ENCODE results near the gene KNL1.
"Not testable (repeated sequence)": the region's sequence is repeated elsewhere in the genome, so short reads cannot be mapped to it uniquely, and the experiment has no call there.

Gene KNL1

GRCh38 chr15:40647523-40647922 lies 53.5 kb downstream of the KNL1 start:
- no peaks in the 10 kb centered on the region for H3K4me1 ChIP-seq (ENCODE audit: control insufficient read depth in 1 of 2, insufficient read depth in 1 of 2, low read depth in 1 of 2, low read length in 1 of 2)
- no peak for TF ChIP-seq CTCF (IDR thresholded peaks at IDR 0.05)
- H3K4me3 ChIP-seq (ENCODE audit: low read depth in 1 of 2, low read length in 1 of 2) = no peak overlapping the region
- peaks cover 71% of the 10 kb centered on the region for H3K36me3 ChIP-seq
- no peaks in the 10 kb centered on the region for H3K27me3 ChIP-seq
- no peaks in the 10 kb centered on the region for H3K9me3 ChIP-seq
- H3K27ac ChIP-seq = no peak overlapping the region

GRCh38 chr15:40650479-40650878 lies 56.4 kb downstream of the KNL1 start:
- peaks cover 67% of the 10 kb centered on the region for H3K36me3 ChIP-seq
- TF ChIP-seq CTCF (IDR thresholded peaks at IDR 0.05) = no peak
- no peaks in the 10 kb centered on the region for H3K9me3 ChIP-seq
- no peak overlapping the region for H3K4me3 ChIP-seq (ENCODE audit: low read depth in 1 of 2, low read length in 1 of 2)
- H3K4me1 ChIP-seq (ENCODE audit: control insufficient read depth in 1 of 2, insufficient read depth in 1 of 2, low read depth in 1 of 2, low read length in 1 of 2) = no peaks in the 10 kb centered on the region
- no peaks in the 10 kb centered on the region for H3K27me3 ChIP-seq
- no peak overlapping the region for H3K27ac ChIP-seq

GRCh38 chr15:40660686-40661085 lies 66.6 kb downstream of the KNL1 start:
- H3K9me3 ChIP-seq = no peaks in the 10 kb centered on the region
- no peak for TF ChIP-seq CTCF (IDR thresholded peaks at IDR 0.05)
- no peaks in the 10 kb centered on the region for H3K4me1 ChIP-seq (ENCODE audit: control insufficient read depth in 1 of 2, insufficient read depth in 1 of 2, low read depth in 1 of 2, low read length in 1 of 2)
- H3K27ac ChIP-seq = no peak overlapping the region
- no peaks in the 10 kb centered on the region for H3K27me3 ChIP-seq
- peaks cover 76% of the 10 kb centered on the region for H3K36me3 ChIP-seq
- H3K4me3 ChIP-seq (ENCODE audit: low read depth in 1 of 2, low read length in 1 of 2) = no peak overlapping the region

GRCh38 chr15:40664909-40665308 lies 70.9 kb downstream of the KNL1 start:
- peaks cover 54% of the 10 kb centered on the region for H3K36me3 ChIP-seq
- no peaks in the 10 kb centered on the region for H3K9me3 ChIP-seq
- H3K27ac ChIP-seq = no peak overlapping the region
- H3K4me1 ChIP-seq (ENCODE audit: control insufficient read depth in 1 of 2, insufficient read depth in 1 of 2, low read depth in 1 of 2, low read length in 1 of 2) = no peaks in the 10 kb centered on the region
- no peaks in the 10 kb centered on the region for H3K27me3 ChIP-seq
- no peak overlapping the region for H3K4me3 ChIP-seq (ENCODE audit: low read depth in 1 of 2, low read length in 1 of 2)
- no peak for TF ChIP-seq CTCF (IDR thresholded peaks at IDR 0.05)

- H3K4me1 ChIP-seq (ENCODE audit: control insufficient read depth in 1 of 2, insufficient read depth in 1 of 2, low read depth in 1 of 2, low read length in 1 of 2); H3K36me3 ChIP-seq; H3K9me3 ChIP-seq; H3K27me3 ChIP-seq; H3K4me3 ChIP-seq (ENCODE audit: low read depth in 1 of 2, low read length in 1 of 2); H3K27ac ChIP-seq: not testable (repeated sequence)
Measured at GRCh38 chr15:40676290-40676689, 82.2 kb downstream of the KNL1 start.

- H3K9me3 ChIP-seq; H3K27me3 ChIP-seq; H3K36me3 ChIP-seq; H3K27ac ChIP-seq; H3K4me1 ChIP-seq (ENCODE audit: control insufficient read depth in 1 of 2, insufficient read depth in 1 of 2, low read depth in 1 of 2, low read length in 1 of 2); H3K4me3 ChIP-seq (ENCODE audit: low read depth in 1 of 2, low read length in 1 of 2): not testable (repeated sequence)
Measured at GRCh38 chr15:40676906-40677305, 82.9 kb downstream of the KNL1 start.

GRCh38 chr15:40680151-40680550 lies 86.1 kb downstream of the KNL1 start:
- Histone ChIP-seq H3K4me3 (ENCODE audit: low read depth in 1 of 2, low read length in 1 of 2) (no peak overlapping the region), H3K9me3 (no peaks in the 10 kb centered on the region), H3K4me1 (ENCODE audit: control insufficient read depth in 1 of 2, insufficient read depth in 1 of 2, low read depth in 1 of 2, low read length in 1 of 2) (no peaks in the 10 kb centered on the region), H3K36me3 (no peaks in the 10 kb centered on the region), H3K27ac (no peak overlapping the region), H3K27me3 (no peaks in the 10 kb centered on the region)
- no peak for TF ChIP-seq CTCF (IDR thresholded peaks at IDR 0.05)

GRCh38 chr15:40680959-40681358 lies 86.9 kb downstream of the KNL1 start:
- not testable (repeated sequence) for H3K9me3 ChIP-seq; H3K27me3 ChIP-seq; H3K4me3 ChIP-seq (ENCODE audit: low read depth in 1 of 2, low read length in 1 of 2); H3K4me1 ChIP-seq (ENCODE audit: control insufficient read depth in 1 of 2, insufficient read depth in 1 of 2, low read depth in 1 of 2, low read length in 1 of 2); H3K36me3 ChIP-seq; H3K27ac ChIP-seq
